H1 (cell line): Measurements from ENCODE around the gene SULT2B1. TPM values are rescaled to one million over a fixed set of nuclear protein-coding genes. Genes with fewer than 3 reads are reported as not detected.

Experiments
- CTCF ChIA-PET: fragments of 300-600 bp; sonication (Branson Sonifier 250); formaldehyde crosslinking; loops from one replicate; lab custom pipeline; 2021; ENCODE audit not compliant: partially characterized antibody; lab: Charles Lee
- POLR2A ChIA-PET: fragments of 300-600 bp; sonication (Branson Sonifier 250); formaldehyde crosslinking; loops from one replicate; lab custom pipeline; 2021; ENCODE audit warnings: inconsistent platforms; ENCODE audit not compliant: partially characterized antibody; lab: Charles Lee
- DNase-seq, 2 experiments: peaks; one replicate each; pipeline versions ENCODE4 v3.0.0 to v3.0.0-alpha.2; 2010 to 2022; ENCODE audit warnings: low spot score in 2 of 2, low read depth in 1 of 2, mixed read lengths in 1 of 2
- FAIRE-seq: peaks from 2 replicates; lab custom pipeline; 2011; peaks lifted over from hg19 to GRCh38; lab: Jason Lieb, UNC
- H2AFZ ChIP-seq: 2 replicates; pipeline ENCODE4 v1.8.1; 2012; ENCODE audit warnings: low read length, inconsistent platforms
- H2AK5ac ChIP-seq: 2 replicates; pipeline ENCODE4 v1.6.1; 2013; ENCODE audit warnings: low read depth, low read length
- H2BK120ac ChIP-seq: replicated peaks from 2 replicates; pipeline ENCODE3; 2013; ENCODE audit warnings: low read depth, low read length, inconsistent platforms
- H2BK12ac ChIP-seq: 2 replicates; pipeline ENCODE4 v1.6.1; 2013; ENCODE audit warnings: low read depth, low read length
- H2BK15ac ChIP-seq: 2 replicates; pipeline ENCODE4 v1.6.1; 2013; ENCODE audit warnings: low read length
- H2BK20ac ChIP-seq: 2 replicates; pipeline ENCODE4 v1.6.1; 2013; ENCODE audit warnings: low read length
- H2BK5ac ChIP-seq: 2 replicates; pipeline ENCODE4 v1.6.1; 2013; ENCODE audit warnings: low read depth, low read length
- H3K14ac ChIP-seq: 2 replicates; pipeline ENCODE4 v1.6.1; 2013; ENCODE audit warnings: inconsistent platforms; ENCODE audit not compliant: insufficient read length
- H3K18ac ChIP-seq: 2 replicates; pipeline ENCODE4 v1.6.1; 2013; ENCODE audit warnings: low read length; ENCODE audit errors: extremely low read depth
- H3K23ac ChIP-seq: 2 replicates; pipeline ENCODE4 v1.6.1; 2013; ENCODE audit warnings: inconsistent platforms; ENCODE audit not compliant: insufficient read length
- H3K23me2 ChIP-seq: 2 replicates; pipeline ENCODE4 v1.6.1; 2013; ENCODE audit warnings: low read depth, low read length
- H3K27ac ChIP-seq: 2 replicates; pipeline ENCODE4 v1.6.1; 2011; ENCODE audit warnings: low read depth, low read length, inconsistent platforms
- H3K27me3 ChIP-seq, 4 experiments: replicated peaks in 1 of 4; 1 replicate in 1 of 4; 2 replicates in 3 of 4; pipeline versions ENCODE4 v1.6.1 to v1.8.1; 2011 to 2013; ENCODE audit warnings: low read length in 3 of 4, mild to moderate bottlenecking in 3 of 4, inconsistent platforms in 2 of 4, mixed read lengths in 2 of 4, moderate library complexity in 1 of 4; ENCODE audit not compliant: control insufficient read depth in 3 of 4, insufficient read depth in 3 of 4; ENCODE audit errors: extremely low read depth in 1 of 4
- H3K36me3 ChIP-seq, 4 experiments: 2 replicates each; pipeline versions ENCODE4 v1.6.1 to v1.8.1; 2011 to 2013; ENCODE audit warnings: mild to moderate bottlenecking in 4 of 4, low read length in 3 of 4, moderate library complexity in 2 of 4, control low read depth in 1 of 4, inconsistent platforms in 1 of 4; ENCODE audit not compliant: insufficient read depth in 4 of 4, control insufficient read depth in 2 of 4
- H3K4ac ChIP-seq: replicated peaks from 2 replicates; pipeline ENCODE3; 2013; ENCODE audit warnings: low read length, low read depth, mixed read lengths, inconsistent platforms; ENCODE audit not compliant: insufficient read length
- H3K4me1 ChIP-seq, 4 experiments: replicated peaks in 1 of 4; 1 replicate in 1 of 4; 2 replicates in 3 of 4; pipeline versions ENCODE4 v1.6.1 to v1.8.1; 2011 to 2013; ENCODE audit warnings: low read length in 3 of 4, inconsistent platforms in 2 of 4, mixed read lengths in 1 of 4; ENCODE audit not compliant: insufficient read depth in 4 of 4, control insufficient read depth in 3 of 4
- H3K4me2 ChIP-seq, 2 experiments: 2 replicates each; pipeline versions ENCODE4 v1.6.1 to v1.8.1; 2011 to 2013; ENCODE audit warnings: low read depth in 2 of 2, low read length in 2 of 2, control low read depth in 1 of 2, inconsistent platforms in 1 of 2, mild to moderate bottlenecking in 1 of 2; ENCODE audit not compliant: insufficient read depth in 1 of 2
- H3K4me3 ChIP-seq, 4 experiments: fragments of 200-600, 300-600 bp in 1 of 4; sonication (generic), shearing (Covaris generic), sonication (Bioruptor Twin) in 1 of 4; 2 replicates each; pipeline versions ENCODE4 v1.5.1 to v1.8.1; 2011 to 2016; ENCODE audit warnings: low read length in 4 of 4, low read depth in 3 of 4, control low read depth in 2 of 4, inconsistent platforms in 2 of 4, mild to moderate bottlenecking in 2 of 4, mixed read lengths in 1 of 4, moderate library complexity in 1 of 4; ENCODE audit not compliant: insufficient read depth in 2 of 4; ENCODE audit errors: extremely low read depth in 1 of 4
- H3K56ac ChIP-seq: replicated peaks from 2 replicates; pipeline ENCODE3; 2013; ENCODE audit warnings: low read depth, mild to moderate bottlenecking, mixed read lengths, low read length, inconsistent platforms; ENCODE audit not compliant: insufficient read length
- H3K79me1 ChIP-seq: 2 replicates; pipeline ENCODE4 v1.6.1; 2013; ENCODE audit warnings: low read depth, low read length, control low read depth
- H3K79me2 ChIP-seq, 2 experiments: 2 replicates each; pipeline versions ENCODE4 v1.6.1 to v1.8.1; 2012 to 2013; ENCODE audit warnings: low read length in 2 of 2, mild to moderate bottlenecking in 2 of 2, inconsistent platforms in 1 of 2; ENCODE audit not compliant: insufficient read depth in 2 of 2, control insufficient read depth in 1 of 2
- H3K9ac ChIP-seq, 4 experiments: replicated peaks in 1 of 4; 1 replicate in 1 of 4; 2 replicates in 3 of 4; pipeline versions ENCODE4 v1.6.1 to v1.8.1; 2011 to 2013; ENCODE audit warnings: low read depth in 3 of 4, low read length in 3 of 4, control low read depth in 2 of 4, mild to moderate bottlenecking in 2 of 4, moderate library complexity in 2 of 4, inconsistent platforms in 1 of 4; ENCODE audit errors: extremely low read depth in 1 of 4
- H3K9me3 ChIP-seq, 2 experiments: 2 replicates each; pipeline versions ENCODE4 v1.6.1 to v1.8.1; 2012 to 2013; ENCODE audit warnings: mild to moderate bottlenecking in 2 of 2, moderate library complexity in 2 of 2, control low read depth in 1 of 2, inconsistent platforms in 1 of 2, low read depth in 1 of 2, low read length in 1 of 2, mixed read lengths in 1 of 2; ENCODE audit not compliant: insufficient read depth in 2 of 2
- H4K20me1 ChIP-seq, 2 experiments: replicated peaks in 1 of 2; 2 replicates each; pipeline versions ENCODE3 to v1.8.1; 2011 to 2013; ENCODE audit warnings: inconsistent platforms in 2 of 2, low read length in 2 of 2, mild to moderate bottlenecking in 1 of 2; ENCODE audit not compliant: insufficient read depth in 2 of 2, control insufficient read depth in 1 of 2
- H4K5ac ChIP-seq: 2 replicates; pipeline ENCODE4 v1.6.1; 2013; ENCODE audit warnings: low read length, low read depth, mixed read lengths, inconsistent platforms; ENCODE audit not compliant: insufficient read length
- H4K8ac ChIP-seq: 2 replicates; pipeline ENCODE4 v1.8.0; 2013; ENCODE audit warnings: mild to moderate bottlenecking, moderate library complexity, low read length, inconsistent platforms; ENCODE audit not compliant: insufficient read depth; ENCODE audit errors: extremely low read depth
- H4K91ac ChIP-seq: replicated peaks from 2 replicates; pipeline ENCODE3; 2013; ENCODE audit warnings: low read length, mixed read lengths, inconsistent platforms; ENCODE audit not compliant: insufficient read length
- KDM1A ChIP-seq: fragments of 200-600, 300-600 bp; sonication (generic); IDR thresholded peaks from 2 replicates; pipeline ENCODE4 v1.7.1; 2016; ENCODE audit warnings: mild to moderate bottlenecking, low read length, borderline replicate concordance
- POLR2AphosphoS5 ChIP-seq: IDR thresholded peaks from 2 replicates; pipeline ENCODE4 v1.6.1; 2011; ENCODE audit warnings: low read depth, low read length
- WGBS, 2 experiments: shearing (Covaris generic) in 1 of 2; methylation state at CpG; one replicate each; pipeline versions ENCODE4 v1.1.6 to v1.1.7; 2013 to 2015; ENCODE audit warnings: low lambda C conversion rate in 2 of 2, mixed read lengths in 2 of 2, inconsistent platforms in 1 of 2, low coverage in 1 of 2, missing lambda C conversion rate in 1 of 2; ENCODE audit not compliant: insufficient replicate concordance in 2 of 2, insufficient coverage in 1 of 2, insufficient read length in 1 of 2; ENCODE audit errors: extremely low coverage in 1 of 2, missing lambda C conversion rate in 1 of 2; 5-methylcytosine and 5-hydroxymethylcytosine counted together
- polyA plus RNA-seq, 7 experiments: library from polyadenylated mRNA; depleted of rRNA in 3 of 7; stranded (reverse) in 5 of 7; unstranded in 2 of 7; fragments of >200 nt in 5 of 7; fragments of 200-250 nt in 2 of 7; gene quantifications; 1 replicate in 5 of 7; 2 replicates in 1 of 7; 4 replicates in 1 of 7; pipeline versions ENCODE4 v1.2.1 to v1.2.3, GENCODE V29; 2011 to 2013; ENCODE audit warnings: missing spikeins in 2 of 7, mixed read lengths in 2 of 7
- total RNA-seq: library from RNA; stranded (reverse); fragmentation: NEBNext Ultra II Directional; extraction: Animal tissue kit (Norgen Biotek cat#: 25700); gene quantifications from 2 replicates; pipeline ENCODE4 v1.2.1, GENCODE V29; 2021

Gene SULT2B1
- total and polyA plus RNA-seq, 2 of the 8 experiments (the other 6 are each of a cell fraction or from before 2014, with no cell fraction given) = 1.5 to 2.6 TPM

- H3K79me1 ChIP-seq = no peaks in the 10 kb centered on the region
- H4K5ac ChIP-seq = no peak overlapping the region
- H2BK120ac ChIP-seq = no peak overlapping the region
- no peaks in the 10 kb centered on the region for H3K79me2 ChIP-seq
- no peak overlapping the region for H3K56ac ChIP-seq
- 83% methylated on average over 5 of the region's 5 CpGs; no CpG with 5 or more reads in 1 of the 2 experiments for WGBS, 2 experiments
- H2BK5ac ChIP-seq = no peak overlapping the region
- H2BK15ac ChIP-seq = no peak overlapping the region
- no peak overlapping the region for H2AK5ac ChIP-seq
- ChIA-PET POLR2A (interaction anchor here (0.7 to 2.5 kb wide), 6 partner anchors 8 to 73 kb away, joined by 3 to 8 read pairs (median 4); no protein-coding TSS in a partner anchor), CTCF (interaction anchor here (0.6 to 11.7 kb wide), 5 partner anchors 23 to 50 kb away, joined by 3 to 132 read pairs (median 4); no protein-coding TSS in a partner anchor)
- no peak overlapping the region for H3K9ac ChIP-seq
- no peaks in the 10 kb centered on the region for H3K23me2 ChIP-seq
- H4K8ac ChIP-seq = no peak overlapping the region
- no peaks in the 10 kb centered on the region for H3K9me3 ChIP-seq
- no peak overlapping the region for H2BK20ac ChIP-seq
- no peak overlapping the region for H3K14ac ChIP-seq
- H3K4ac ChIP-seq = no peak overlapping the region
- no peak overlapping the region for H3K4me2 ChIP-seq
- TF ChIP-seq POLR2AphosphoS5 (no peak), KDM1A (peak; percentile 59; the same call in 1 of the 2 replicates)
- DNase-seq (no peak), FAIRE-seq (no peak)
- H3K4me3 ChIP-seq = no peak overlapping the region
- no peaks in the 10 kb centered on the region for H3K36me3 ChIP-seq
- H3K18ac ChIP-seq = no peak overlapping the region
- H4K20me1 ChIP-seq = no peaks in the 10 kb centered on the region
- no peak overlapping the region for H4K91ac ChIP-seq
- H2AFZ ChIP-seq = no peak overlapping the region
- H3K4me1 ChIP-seq = peaks cover 0 to 19% (median 10%) of the 10 kb centered on the region in 4 experiments; a peak in 6 of 7 replicates
- H3K27ac ChIP-seq = no peak overlapping the region
- H3K27me3 ChIP-seq = no peaks in the 10 kb centered on the region
- no peak overlapping the region for H2BK12ac ChIP-seq
- H3K23ac ChIP-seq = no peak overlapping the region
Observed at GRCh38 chr19:48556825-48557224, 4.9 kb downstream of the SULT2B1 start.
